GM06990 (cell line): Measurements from ENCODE around the gene BCL3.

ENCODE experiments used
- DNase-seq: peaks from one replicate; pipeline ENCODE4 v3.0.0-alpha.2; 2011; ENCODE audit not compliant: insufficient read length; ENCODE audit errors: extremely low read depth
- H3K27me3 ChIP-seq: replicated peaks from 2 replicates; pipeline ENCODE4 v1.6.0; 2011; ENCODE audit warnings: low read length; ENCODE audit not compliant: control insufficient read depth, insufficient read depth
- H3K36me3 ChIP-seq: 2 replicates; pipeline ENCODE4 v1.5.1; 2011; ENCODE audit warnings: low read length; ENCODE audit not compliant: control insufficient read depth, insufficient read depth
- H3K4me3 ChIP-seq: replicated peaks from 2 replicates; pipeline ENCODE4 v1.5.1; 2011; ENCODE audit warnings: low read depth, mild to moderate bottlenecking, control low read depth, low read length
- CTCF ChIP-seq: IDR thresholded peaks from 2 replicates; pipeline ENCODE4 v1.5.1; 2011; ENCODE audit warnings: low read length, control low read depth, mild to moderate bottlenecking, inconsistent platforms; ENCODE audit not compliant: insufficient read depth, poor library complexity, severe bottlenecking

The BCL3 gene

GRCh38 chr19:44710483-44710882 is 38.0 kb upstream of the BCL3 start:
- no peak for TF ChIP-seq CTCF
- DNase-seq, result no peak
- H3K36me3 ChIP-seq, result no peaks in the 10 kb centered on the region
- H3K27me3 ChIP-seq, result no peaks in the 10 kb centered on the region
- no peak overlapping the region for H3K4me3 ChIP-seq

GRCh38 chr19:44712864-44713515 is 35.5 kb upstream of the BCL3 start:
- no peaks in the 10 kb centered on the region for H3K36me3 ChIP-seq
- TF ChIP-seq CTCF, result no peak
- no peak for DNase-seq
- H3K4me3 ChIP-seq, result no peak overlapping the region
- no peaks in the 10 kb centered on the region for H3K27me3 ChIP-seq

- Histone ChIP-seq H3K4me3 (no peak overlapping the region), H3K27me3 (no peaks in the 10 kb centered on the region), H3K36me3 (no peaks in the 10 kb centered on the region)
- TF ChIP-seq CTCF, result no peak
- DNase-seq, result no peak
Observed at GRCh38 chr19:44714597-44715169, 33.8 kb upstream of the BCL3 start.

- H3K4me3 ChIP-seq, result no peak overlapping the region
- H3K36me3 ChIP-seq, result no peaks in the 10 kb centered on the region
- TF ChIP-seq CTCF, result no peak
- DNase-seq, result no peak
- H3K27me3 ChIP-seq, result no peaks in the 10 kb centered on the region
Observed at GRCh38 chr19:44717603-44718002, 30.9 kb upstream of the BCL3 start.

- Histone ChIP-seq H3K36me3 (no peaks in the 10 kb centered on the region), H3K27me3 (no peaks in the 10 kb centered on the region), H3K4me3 (no peak overlapping the region)
- TF ChIP-seq CTCF, result no peak
- no peak for DNase-seq
Observed at GRCh38 chr19:44718441-44719261, 29.9 kb upstream of the BCL3 start.
